GM12878 (cell line): ENCODE results near the gene TIMM10. TPM values are rescaled to one million over a fixed set of nuclear protein-coding genes. Genes with fewer than 3 reads are reported as not detected.

ENCODE experiments used
- ATAC-seq: fragments of 200-7000 bp; cut with Tn5 transposase; 3 replicates; pipeline ENCODE4 v1.9.1; 2020; ENCODE audit warnings: mild to moderate bottlenecking, moderate library complexity
- BruUV-seq: library from RNA; stranded (reverse); fragments of 400-500 nt; replicated peaks from 2 replicates; lab custom pipeline; 2021; lab: Mats Ljungman, UMichigan
- CTCF ChIA-PET: fragments of 300-600 bp; sonication (Branson Sonifier 250); formaldehyde crosslinking; extraction: SDS; loops from one replicate; lab custom pipeline; 2021; ENCODE audit warnings: inconsistent platforms; lab: Yijun Ruan, JAX
- POLR2A ChIA-PET: fragments of 350-600 bp; formaldehyde crosslinking; extraction: SDS; loops from one replicate; lab custom pipeline; 2021; ENCODE audit warnings: inconsistent platforms; lab: Charles Lee
- RAD21 ChIA-PET: fragments of 300-600 bp; sonication (Branson Sonifier 250); formaldehyde crosslinking; loops from one replicate; lab custom pipeline; 2023; ENCODE audit warnings: antibody characterized with exemption; ENCODE audit not compliant: unreplicated experiment; lab: Charles Lee
- SMC1A ChIA-PET: fragments of 300-600 bp; sonication (Branson Sonifier 250); formaldehyde crosslinking; loops from one replicate; lab custom pipeline; 2023; ENCODE audit not compliant: unreplicated experiment, uncharacterized antibody; lab: Charles Lee
- DNase-seq: peaks from one replicate; pipeline ENCODE4 v3.0.0-alpha.2; 2011; ENCODE audit warnings: low read depth, low spot score
- FAIRE-seq: peaks from 3 replicates; lab custom pipeline; 2011; peaks lifted over from hg19 to GRCh38; lab: Jason Lieb, UNC
- H2AFZ ChIP-seq: 2 replicates; pipeline ENCODE4 v1.6.0; 2011; ENCODE audit warnings: low read depth, low read length, control low read depth; ENCODE audit not compliant: control insufficient read depth
- H3K27ac ChIP-seq: 2 replicates; pipeline ENCODE4 v1.5.1; 2011; ENCODE audit warnings: control low read depth; ENCODE audit not compliant: control insufficient read depth, insufficient read depth
- H3K27me3 ChIP-seq, 2 experiments: replicated peaks in 1 of 2; 2 replicates each; pipeline versions ENCODE4 v1.6.0 to v1.6.1; 2011; ENCODE audit warnings: low read length in 1 of 2; ENCODE audit not compliant: control insufficient read depth in 2 of 2, insufficient read depth in 2 of 2
- H3K36me3 ChIP-seq, 2 experiments: 2 replicates each; pipeline ENCODE4 v1.5.1; 2011; ENCODE audit warnings: low read length in 1 of 2; ENCODE audit not compliant: control insufficient read depth in 2 of 2, insufficient read depth in 2 of 2
- H3K4me1 ChIP-seq: 2 replicates; pipeline ENCODE4 v1.6.1; 2011; ENCODE audit warnings: mild to moderate bottlenecking, low read length, moderate library complexity, mixed read lengths; ENCODE audit not compliant: control insufficient read depth, insufficient read depth
- H3K4me2 ChIP-seq: 2 replicates; pipeline ENCODE4 v1.6.0; 2011; ENCODE audit warnings: control low read depth; ENCODE audit not compliant: control insufficient read depth, insufficient read depth
- H3K4me3 ChIP-seq: fragments of 200-600 bp; sonication (generic); 2 replicates; pipeline ENCODE4 v1.5.1; 2016
- H3K79me2 ChIP-seq: 2 replicates; pipeline ENCODE4 v1.6.0; 2011; ENCODE audit warnings: low read length; ENCODE audit not compliant: control insufficient read depth, insufficient read depth
- H3K9ac ChIP-seq: 2 replicates; pipeline ENCODE4 v1.8.0; 2011; ENCODE audit warnings: low read length, control low read depth, mixed read lengths; ENCODE audit not compliant: control insufficient read depth, insufficient read depth
- H3K9me3 ChIP-seq: replicated peaks from 3 replicates; pipeline ENCODE4 v1.5.1; 2011; ENCODE audit warnings: mild to moderate bottlenecking, low read length; ENCODE audit not compliant: control insufficient read depth, insufficient read depth
- H4K20me1 ChIP-seq: 2 replicates; pipeline ENCODE4 v1.6.0; 2011; ENCODE audit not compliant: control insufficient read depth, insufficient read depth
- ATF2 ChIP-seq: IDR thresholded peaks from 2 replicates; pipeline ENCODE4 v1.6.1; 2012; ENCODE audit warnings: low read length, inconsistent platforms
- ATF3 ChIP-seq: IDR thresholded peaks from 2 replicates; pipeline ENCODE4 v1.6.1; 2011; ENCODE audit warnings: low read depth, mild to moderate bottlenecking, low read length, moderate library complexity, borderline replicate concordance; ENCODE audit errors: extremely low read depth
- CEBPZ ChIP-seq: fragments of 150-350 bp; IDR thresholded peaks from 2 replicates; pipeline ENCODE4 v1.6.1; 2016; ENCODE audit warnings: low read depth, low read length
- E2F8 ChIP-seq: fragments of 450-650 bp; IDR thresholded peaks from 2 replicates; pipeline ENCODE4 v1.6.1; 2018; ENCODE audit warnings: mild to moderate bottlenecking, low read depth, moderate library complexity; ENCODE audit not compliant: partially characterized antibody
- IRF5 ChIP-seq: fragments of 450-650 bp; IDR thresholded peaks from 2 replicates; pipeline ENCODE4 v1.6.1; 2017; ENCODE audit warnings: borderline replicate concordance
- MYB ChIP-seq: fragments of 150-350 bp; IDR thresholded peaks from 2 replicates; pipeline ENCODE4 v1.6.1; 2014; ENCODE audit warnings: mild to moderate bottlenecking, low read depth, low read length, borderline replicate concordance
- RCOR1 ChIP-seq: conservative IDR thresholded peaks from 2 replicates; pipeline ENCODE4 v1.6.1; 2012; ENCODE audit warnings: low read depth, low read length, improper control_type of control experiment
- SMC3 ChIP-seq: IDR thresholded peaks from 2 replicates; pipeline ENCODE4 v1.6.1; 2011; ENCODE audit warnings: low read length, improper control_type of control experiment, borderline replicate concordance
- WGBS: methylation state at CpG from one replicate; pipeline ENCODE4 v1.1.6; 2016; ENCODE audit warnings: low lambda C conversion rate; ENCODE audit not compliant: insufficient replicate concordance, insufficient coverage; ENCODE audit errors: missing lambda C conversion rate; 5-methylcytosine and 5-hydroxymethylcytosine counted together
- in situ Hi-C: fragments of 300-500 bp; cut with MboI; formaldehyde crosslinking; loops from 9 replicates; pipeline ENCODE4 v1.14.3; 2018; ENCODE audit warnings: mixed read lengths
- intact Hi-C: fragments of 100-400 bp; cut with micrococcal nuclease; formaldehyde crosslinking; loops from one replicate; pipeline ENCODE4 v1.14.2; 2022; ENCODE audit not compliant: unreplicated experiment
- polyA plus RNA-seq, 11 experiments: library from polyadenylated mRNA; depleted of rRNA in 4 of 11; unstranded in 6 of 11; stranded (reverse) in 5 of 11; fragments of >200 nt; fragmentation: Nextera tagmentation in 4 of 11; fragmentation: Illumina TruSeq in 1 of 11; extraction: Ambion mirVana in 4 of 11; extraction: Trizol in 1 of 11; gene quantifications; 1 replicate in 1 of 11; 2 replicates in 10 of 11; pipeline versions ENCODE4 v1.2.1 to v1.2.3, GENCODE V29; 2011 to 2016; ENCODE audit warnings: inconsistent platforms in 2 of 11, missing spikeins in 2 of 11, low read depth in 1 of 11
- total RNA-seq, 4 experiments: library from RNA; depleted of rRNA in 3 of 4; stranded (reverse); fragments of >200 nt in 3 of 4; fragmentation: Illumina TruSeq in 1 of 4; extraction: Trizol in 1 of 4; gene quantifications; 2 replicates each; pipeline versions ENCODE4 v1.2.1 to v1.2.3, GENCODE V29; 2013 to 2021

The TIMM10 gene
- total and polyA plus RNA-seq, 10 of the 15 experiments (the other 5 are each of a cell fraction or from before 2014, with no cell fraction given), result 148 to 898 (median 206) TPM

GRCh38 chr11:57480409-57481137, 50.0 kb downstream of the TIMM10 start:
- Histone ChIP-seq H3K9ac (no peak overlapping the region), H3K4me3 (no peak overlapping the region), H3K4me2 (no peak overlapping the region), H3K9me3 (no peaks in the 10 kb centered on the region), H2AFZ (no peak overlapping the region), H3K4me1 (peaks cover 26% of the 10 kb centered on the region), H3K27me3 (no peaks in the 10 kb centered on the region), H3K27ac (no peak overlapping the region), H3K36me3 (peaks cover 0 to 2% of the 10 kb centered on the region in 2 experiments; a peak in 2 of 4 replicates), H4K20me1 (no peaks in the 10 kb centered on the region), H3K79me2 (no peaks in the 10 kb centered on the region)
- intact Hi-C loops (loop anchor here (1.0 kb wide), 1 partner anchor 23 kb away; no protein-coding TSS in a partner anchor), in situ Hi-C loops (loop anchor here (5.0 to 25.0 kb wide), 2 partner anchors 133 to 643 kb away; no protein-coding TSS in a partner anchor)
- ChIA-PET POLR2A (interaction anchor here (0.7 kb wide), 1 partner anchor 22 kb away, joined by 3 read pairs; no protein-coding TSS in a partner anchor), CTCF (interaction anchor here (0.6 to 9.4 kb wide), 15 partner anchors 8 to 549 kb away, joined by 3 to 321 read pairs (median 5); partner anchors contain the start of genes RTN4RL2 and TIMM10), RAD21 (interaction anchor here (3.8 to 5.4 kb wide), 2 partner anchors 23 to 135 kb away, joined by 15 to 79 read pairs; no protein-coding TSS in a partner anchor), SMC1A (interaction anchor here (0.7 to 7.9 kb wide), 6 partner anchors 23 to 164 kb away, joined by 3 to 95 read pairs (median 4); no protein-coding TSS in a partner anchor)
- DNase-seq (no peak), FAIRE-seq (peak; percentile 41), ATAC-seq (peak; percentile 48)
- no TSS peak for BruUV-seq
- WGBS, result 28% methylated on average over 9 of the region's 9 CpGs
- TF ChIP-seq SMC3 (peak; percentile 44; the same call in 1 of the 2 replicates), MYB (no peak), RCOR1 (no peak), E2F8 (no peak), ATF2 (no peak), ATF3 (no peak), CEBPZ (no peak), IRF5 (no peak)
